ENCODE results near the gene LRRC47.

Gene LRRC47

DNA sequence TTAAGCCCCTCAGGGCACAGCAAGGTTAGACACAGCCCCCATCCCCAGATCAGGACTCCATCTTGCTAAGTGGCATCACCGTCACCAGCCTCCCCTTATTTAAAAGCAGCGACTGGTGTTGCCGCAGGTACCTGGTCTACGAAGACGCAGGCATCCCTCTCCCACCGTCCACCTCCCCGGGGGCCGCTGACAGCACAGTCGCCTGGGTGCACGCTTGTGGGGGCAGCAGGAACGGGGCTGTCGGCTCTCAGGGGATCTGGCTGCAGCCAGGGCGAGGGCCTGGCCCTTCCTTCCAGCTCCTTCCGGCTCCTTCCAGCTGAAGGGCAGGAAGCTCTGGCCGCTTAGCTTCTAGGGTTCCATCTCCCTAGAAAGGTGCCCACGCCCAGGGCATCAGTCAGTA lies 61.7 kb downstream of the LRRC47 start:
- no peak for DNase-seq (ENCODE audit: extremely low read depth in 1 of 2, low read depth in 1 of 2)

DNA sequence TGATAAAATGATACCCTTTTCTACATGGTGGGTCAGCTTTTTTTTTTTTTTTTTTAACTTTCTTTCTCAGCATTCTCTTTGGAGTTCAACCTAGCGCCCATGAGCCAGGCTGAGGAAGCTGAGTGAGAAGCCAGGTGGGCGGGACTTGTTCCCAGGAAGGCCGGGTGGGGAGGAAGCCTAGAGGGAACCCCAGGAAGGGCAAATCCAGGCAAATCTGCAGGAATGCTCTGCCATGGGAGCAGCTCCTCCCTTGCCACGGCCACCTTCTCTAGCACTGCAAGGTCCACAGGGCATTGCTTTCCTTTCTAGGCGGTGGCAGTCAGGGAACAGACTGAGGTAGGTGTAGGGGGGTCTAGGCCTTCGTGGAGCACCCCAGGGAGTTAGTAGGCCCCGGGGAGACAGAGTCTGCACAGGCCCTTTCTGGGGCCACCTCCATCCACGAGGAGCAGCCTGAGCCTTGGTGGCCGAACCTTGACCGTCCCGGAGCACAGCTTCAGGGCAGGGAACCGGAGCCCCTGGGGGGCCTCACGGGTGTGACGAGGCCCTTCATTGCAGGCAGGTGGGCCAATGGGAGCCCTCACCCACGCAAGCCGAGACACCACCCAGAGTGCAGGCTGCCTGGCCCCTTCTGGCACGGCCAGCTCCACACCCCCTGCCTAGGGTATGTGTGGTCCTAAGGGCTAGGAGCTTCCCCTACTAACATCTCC lies 62.3 kb downstream of the LRRC47 start:
- no peak for DNase-seq (ENCODE audit: extremely low read depth in 1 of 2, low read depth in 1 of 2)

- no peak for DNase-seq (ENCODE audit: extremely low read depth in 1 of 2, low read depth in 1 of 2)
Measured at GRCh38 chr1:3733094-3733882, 63.0 kb downstream of the LRRC47 start.

DNA sequence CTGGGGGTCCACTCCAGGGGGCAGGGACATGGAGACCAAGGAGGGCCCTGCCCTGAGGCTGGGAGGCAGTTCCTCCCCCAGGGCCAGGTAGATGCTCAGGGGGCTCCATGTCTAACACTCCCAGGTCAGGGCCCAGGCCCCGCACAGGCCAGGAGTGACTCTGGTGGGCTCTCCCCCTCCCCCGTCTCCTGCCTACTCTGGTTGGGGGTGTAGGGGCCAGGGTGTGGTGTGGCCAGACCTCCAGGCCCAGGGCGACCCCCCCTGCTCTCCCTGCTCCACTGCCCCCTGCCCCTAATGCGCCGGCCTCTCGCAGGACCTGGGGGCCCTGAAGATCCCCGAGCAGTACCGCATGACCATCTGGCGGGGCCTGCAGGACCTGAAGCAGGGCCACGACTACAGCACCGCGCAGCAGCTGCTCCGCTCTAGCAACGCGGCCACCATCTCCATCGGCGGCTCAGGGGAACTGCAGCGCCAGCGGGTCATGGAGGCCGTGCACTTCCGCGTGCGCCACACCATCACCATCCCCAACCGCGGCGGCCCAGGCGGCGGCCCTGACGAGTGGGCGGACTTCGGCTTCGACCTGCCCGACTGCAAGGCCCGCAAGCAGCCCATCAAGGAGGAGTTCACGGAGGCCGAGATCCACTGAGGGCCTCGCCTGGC lies 63.7 kb downstream of the LRRC47 start:
- no peak for DNase-seq (ENCODE audit: extremely low read depth in 1 of 2, low read depth in 1 of 2)

- DNase-seq (ENCODE audit: extremely low read depth in 1 of 2, low read depth in 1 of 2) = no peak
Measured at GRCh38 chr1:3731583-3732433, 64.5 kb downstream of the LRRC47 start.

- no peak for DNase-seq (ENCODE audit: extremely low read depth in 1 of 2, low read depth in 1 of 2)
Measured at GRCh38 chr1:3730543-3731247, 65.6 kb downstream of the LRRC47 start.

DNA sequence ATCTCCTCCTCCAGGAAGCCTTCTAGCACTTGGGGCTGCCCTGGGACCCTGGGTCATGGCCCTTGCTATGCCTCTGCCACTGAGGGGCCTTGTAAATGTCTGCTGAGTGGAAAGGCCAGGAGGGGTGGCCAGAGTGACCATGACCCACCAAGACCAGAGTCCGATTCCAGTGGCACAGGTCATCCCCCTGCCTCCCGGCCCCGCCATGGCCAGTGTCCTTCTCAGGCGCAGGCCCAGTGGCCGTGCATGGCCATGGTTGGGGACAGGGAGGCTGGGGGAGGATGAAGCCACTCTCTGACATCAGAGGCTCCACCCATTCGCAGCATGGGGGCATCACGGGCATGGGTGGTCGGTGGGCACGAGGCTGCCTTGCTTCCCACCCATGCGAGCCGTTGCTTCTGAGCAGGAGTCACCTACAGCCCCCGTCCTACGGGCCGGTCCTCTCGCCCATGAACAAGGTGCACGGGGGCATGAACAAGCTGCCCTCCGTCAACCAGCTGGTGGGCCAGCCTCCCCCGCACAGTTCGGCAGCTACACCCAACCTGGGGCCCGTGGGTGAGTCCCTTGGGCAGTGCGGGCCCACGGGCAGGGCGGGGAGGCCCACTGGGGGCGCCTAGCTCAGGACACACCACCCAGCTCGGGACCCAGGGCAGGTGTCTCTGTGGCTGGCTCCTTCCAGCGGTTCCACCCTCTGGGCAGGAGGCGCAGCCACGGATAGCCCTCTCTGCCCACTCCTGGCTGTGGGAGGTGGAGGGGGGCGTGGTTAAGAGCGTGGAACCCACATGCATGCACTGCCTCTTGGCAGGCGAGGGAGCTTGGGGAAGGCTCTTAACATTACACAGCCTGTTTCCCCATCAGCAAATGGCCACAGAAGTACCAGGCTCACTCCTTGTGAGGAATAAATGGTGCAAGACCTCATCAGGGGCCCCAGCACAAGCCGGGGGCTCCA lies 66.4 kb downstream of the LRRC47 start:
- DNase-seq (ENCODE audit: extremely low read depth in 1 of 2, low read depth in 1 of 2) = no peak
